OCI-LY3 (cell line): ENCODE data around the gene COMT.
A peak's percentile ranks its signal among the peaks of the same experiment; 100 is the strongest.

ENCODE experiments used
- H2AFZ ChIP-seq: fragments of 200-600, 300-600 bp; shearing (Covaris generic); 2 replicates; pipeline ENCODE4 v1.6.0; 2014; ENCODE audit warnings: antibody characterized with exemption, low read depth, low read length
- H3K27ac ChIP-seq: fragments of 200-600, 300-600 bp; sonication (generic); 2 replicates; pipeline ENCODE4 v1.5.1; 2014; ENCODE audit warnings: mild to moderate bottlenecking, low read length, moderate library complexity, mixed read lengths
- H3K27me3 ChIP-seq: fragments of 200-600, 300-600 bp; sonication (generic); 2 replicates; pipeline ENCODE4 v1.6.1; 2014; ENCODE audit warnings: low read depth, low read length, mixed read lengths
- H3K36me3 ChIP-seq: fragments of 200-600, 300-600 bp; sonication (generic); replicated peaks from 2 replicates; pipeline ENCODE3; 2014; ENCODE audit warnings: low read depth, low read length, mixed read lengths
- H3K4me1 ChIP-seq: fragments of 300-600, 200-600 bp; sonication (generic); 2 replicates; pipeline ENCODE4 v1.6.1; 2014; ENCODE audit warnings: low read length, mixed read lengths
- H3K4me2 ChIP-seq: fragments of 200-600, 300-600 bp; sonication (generic); 2 replicates; pipeline ENCODE4 v1.6.1; 2014; ENCODE audit warnings: low read length, mixed read lengths
- H3K4me3 ChIP-seq: fragments of 300-600, 200-600 bp; sonication (generic); 2 replicates; pipeline ENCODE4 v1.5.1; 2014; ENCODE audit warnings: antibody characterized with exemption, mild to moderate bottlenecking, low read length, moderate library complexity
- H3K79me2 ChIP-seq: fragments of 300-600, 200-600 bp; shearing (Covaris generic); 2 replicates; pipeline ENCODE4 v1.6.1; 2014; ENCODE audit warnings: mild to moderate bottlenecking, low read length, mixed read lengths
- H3K9ac ChIP-seq: fragments of 300-600, 200-600 bp; shearing (Covaris generic); 2 replicates; pipeline ENCODE4 v1.6.0; 2014; ENCODE audit warnings: mild to moderate bottlenecking, low read length, moderate library complexity
- H3K9me3 ChIP-seq: fragments of 200-600, 300-600 bp; shearing (Covaris generic); 2 replicates; pipeline ENCODE4 v1.6.1; 2014; ENCODE audit warnings: low read length, mixed read lengths; ENCODE audit not compliant: insufficient read depth
- H4K20me1 ChIP-seq: fragments of 200-600, 300-600 bp; sonication (generic); 2 replicates; pipeline ENCODE4 v1.6.1; 2016; ENCODE audit warnings: low read length, mixed read lengths; ENCODE audit not compliant: insufficient read depth
- CTCF ChIP-seq: fragments of 200-600, 300-600 bp; sonication (generic); IDR thresholded peaks from 2 replicates; pipeline ENCODE4 v1.5.1; 2014; ENCODE audit warnings: antibody characterized with exemption, low read length, low read depth
- EZH2phosphoT487 ChIP-seq: fragments of 200-600 bp; shearing (Covaris generic); IDR thresholded peaks from 2 replicates; pipeline ENCODE4 v1.6.1; 2018; ENCODE audit warnings: antibody characterized with exemption, mixed run types, low read depth

Gene COMT

GRCh38 chr22:20015187-20015625, 73.6 kb downstream of the COMT start:
- H3K36me3 ChIP-seq, result no peaks in the 10 kb centered on the region
- H3K4me2 ChIP-seq, result no peak overlapping the region
- H3K9ac ChIP-seq, result no peak overlapping the region
- TF ChIP-seq EZH2phosphoT487, result no peak
- TF ChIP-seq CTCF, result no peak
- no peaks in the 10 kb centered on the region for H3K79me2 ChIP-seq
- H2AFZ ChIP-seq, result no peak overlapping the region
- no peaks in the 10 kb centered on the region for H3K9me3 ChIP-seq
- no peaks in the 10 kb centered on the region for H4K20me1 ChIP-seq
- H3K27ac ChIP-seq, result no peak overlapping the region
- peaks cover 7% of the 10 kb centered on the region; the same call in 1 of the 2 replicates for H3K4me1 ChIP-seq
- no peak overlapping the region for H3K4me3 ChIP-seq
- H3K27me3 ChIP-seq, result peaks cover 15% of the 10 kb centered on the region

- Histone ChIP-seq H3K4me3 (peak overlapping the region; percentile 81), H2AFZ (0 out of 2 replicates have a peak overlapping the region, but pooled peaks have one; percentile 24), H3K9me3 (no peaks in the 10 kb centered on the region), H3K9ac (peak overlapping the region; percentile 59), H3K79me2 (peaks cover under 1% of the 10 kb centered on the region; the same call in 1 of the 2 replicates), H3K36me3 (no peaks in the 10 kb centered on the region), H3K4me2 (peak overlapping the region; percentile 88), H3K27ac (no peak overlapping the region), H4K20me1 (no peaks in the 10 kb centered on the region), H3K4me1 (peaks cover 10% of the 10 kb centered on the region; the same call in 1 of the 2 replicates), H3K27me3 (peaks cover 15% of the 10 kb centered on the region)
- TF ChIP-seq CTCF, result no peak
- no peak for TF ChIP-seq EZH2phosphoT487
Measured at GRCh38 chr22:20015971-20016733, 74.6 kb downstream of the COMT start.

GRCh38 chr22:20016734-20017621, 75.4 kb downstream of the COMT start, which contains the start of gene ARVCF:
TSS of gene ARVCF (minus strand) at chr22:20016823. CDS start at chr22:19990794, 26,029 bp downstream.
- Histone ChIP-seq H3K4me3 (peak within 1 kb of the TSS; percentile 81), H3K4me2 (peak within 1 kb of the TSS; percentile 88), H4K20me1 (no peaks in the 10 kb centered on the region), H3K36me3 (no peaks in the 10 kb centered on the region), H2AFZ (peak within 1 kb of the TSS; percentile 65), H3K9me3 (no peaks in the 10 kb centered on the region), H3K27ac (no peak within 1 kb of the TSS), H3K4me1 (peaks cover 14% of the 10 kb centered on the region), H3K79me2 (peaks cover 9% of the 10 kb centered on the region), H3K27me3 (peaks cover 15% of the 10 kb centered on the region), H3K9ac (peak within 1 kb of the TSS; percentile 59)
- TF ChIP-seq CTCF (no peak), EZH2phosphoT487 (no peak)

GRCh38 chr22:20017622-20017958, 76.0 kb downstream of the COMT start:
- H4K20me1 ChIP-seq, result no peaks in the 10 kb centered on the region
- peaks cover 15% of the 10 kb centered on the region for H3K79me2 ChIP-seq
- peaks cover 20% of the 10 kb centered on the region for H3K4me1 ChIP-seq
- no peak overlapping the region for H2AFZ ChIP-seq
- no peak for TF ChIP-seq CTCF
- no peak for TF ChIP-seq EZH2phosphoT487
- H3K27me3 ChIP-seq, result peaks cover 15% of the 10 kb centered on the region
- no peaks in the 10 kb centered on the region for H3K36me3 ChIP-seq
- H3K9ac ChIP-seq, result no peak overlapping the region
- no peaks in the 10 kb centered on the region for H3K9me3 ChIP-seq
- H3K4me3 ChIP-seq, result peak overlapping the region; percentile 81; the same call in 1 of the 2 replicates
- H3K4me2 ChIP-seq, result peak overlapping the region; percentile 88
- no peak overlapping the region for H3K27ac ChIP-seq
